ENCODE results near the gene BAX. TPM values are rescaled to one million over a fixed set of nuclear protein-coding genes. Genes with fewer than 3 reads are reported as not detected.
"Not testable (repeated sequence)": the region's sequence is repeated elsewhere in the genome, so short reads cannot be mapped to it uniquely, and the experiment has no call there.

BAX gene
- total RNA-seq, 1 donor from 2014 or later = 169 TPM

GRCh38 chr19:48907671-48908070 lies 47.0 kb upstream of the BAX start:
- Mint-ChIP-seq H3K36me3 (ENCODE audit: low read depth, unreplicated experiment) (peaks cover 16% of the 10 kb centered on the region), H3K4me3 (ENCODE audit: unreplicated experiment) (no peak overlapping the region), H3K27ac (ENCODE audit: unreplicated experiment) (no peak overlapping the region), H3K9me3 (ENCODE audit: unreplicated experiment) (peaks cover 2% of the 10 kb centered on the region), H3K4me1 (ENCODE audit: low read depth, unreplicated experiment) (no peaks in the 10 kb centered on the region), H3K27me3 (ENCODE audit: low read depth, unreplicated experiment) (no peaks in the 10 kb centered on the region)
- Histone ChIP-seq H4K20me1 (ENCODE audit: insufficient read depth, low read length) (peaks cover 18% of the 10 kb centered on the region), H3K4me1 (ENCODE audit: insufficient read depth, low read length) (no peaks in the 10 kb centered on the region), H3K79me2 (ENCODE audit: insufficient read depth, low read length) (peaks cover 3% of the 10 kb centered on the region), H3K9me3 (ENCODE audit: insufficient read depth, low read depth, low read length) (no peaks in the 10 kb centered on the region), H3K4me2 (ENCODE audit: low read length) (no peak overlapping the region), H3K27ac (ENCODE audit: low read depth, low read length) (no peak overlapping the region), H3K4me3 (ENCODE audit: insufficient read depth, low read depth, low read length) (no peak overlapping the region), H3K27me3 (ENCODE audit: insufficient read depth, low read length) (no peaks in the 10 kb centered on the region), H3K36me3 (ENCODE audit: insufficient read depth, low read length) (peaks cover 16% of the 10 kb centered on the region), H2AFZ (ENCODE audit: low read depth, low read length) (no peak overlapping the region), H3K9ac (ENCODE audit: low read length) (no peak overlapping the region)
- DNase-seq (ENCODE audit: low read depth) (no peak), FAIRE-seq (no peak)
- TF ChIP-seq, protein P1, sequence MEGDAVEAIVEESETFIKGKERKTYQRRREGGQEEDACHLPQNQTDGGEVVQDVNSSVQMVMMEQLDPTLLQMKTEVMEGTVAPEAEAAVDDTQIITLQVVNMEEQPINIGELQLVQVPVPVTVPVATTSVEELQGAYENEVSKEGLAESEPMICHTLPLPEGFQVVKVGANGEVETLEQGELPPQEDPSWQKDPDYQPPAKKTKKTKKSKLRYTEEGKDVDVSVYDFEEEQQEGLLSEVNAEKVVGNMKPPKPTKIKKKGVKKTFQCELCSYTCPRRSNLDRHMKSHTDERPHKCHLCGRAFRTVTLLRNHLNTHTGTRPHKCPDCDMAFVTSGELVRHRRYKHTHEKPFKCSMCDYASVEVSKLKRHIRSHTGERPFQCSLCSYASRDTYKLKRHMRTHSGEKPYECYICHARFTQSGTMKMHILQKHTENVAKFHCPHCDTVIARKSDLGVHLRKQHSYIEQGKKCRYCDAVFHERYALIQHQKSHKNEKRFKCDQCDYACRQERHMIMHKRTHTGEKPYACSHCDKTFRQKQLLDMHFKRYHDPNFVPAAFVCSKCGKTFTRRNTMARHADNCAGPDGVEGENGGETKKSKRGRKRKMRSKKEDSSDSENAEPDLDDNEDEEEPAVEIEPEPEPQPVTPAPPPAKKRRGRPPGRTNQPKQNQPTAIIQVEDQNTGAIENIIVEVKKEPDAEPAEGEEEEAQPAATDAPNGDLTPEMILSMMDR (IDR thresholded peaks at IDR 0.05; ENCODE audit: insufficient read depth, low read depth, low read length) = no peak
- TF ChIP-seq EZH2 (IDR thresholded peaks at IDR 0.05; ENCODE audit: insufficient read depth, low read length) = no peak

DNA sequence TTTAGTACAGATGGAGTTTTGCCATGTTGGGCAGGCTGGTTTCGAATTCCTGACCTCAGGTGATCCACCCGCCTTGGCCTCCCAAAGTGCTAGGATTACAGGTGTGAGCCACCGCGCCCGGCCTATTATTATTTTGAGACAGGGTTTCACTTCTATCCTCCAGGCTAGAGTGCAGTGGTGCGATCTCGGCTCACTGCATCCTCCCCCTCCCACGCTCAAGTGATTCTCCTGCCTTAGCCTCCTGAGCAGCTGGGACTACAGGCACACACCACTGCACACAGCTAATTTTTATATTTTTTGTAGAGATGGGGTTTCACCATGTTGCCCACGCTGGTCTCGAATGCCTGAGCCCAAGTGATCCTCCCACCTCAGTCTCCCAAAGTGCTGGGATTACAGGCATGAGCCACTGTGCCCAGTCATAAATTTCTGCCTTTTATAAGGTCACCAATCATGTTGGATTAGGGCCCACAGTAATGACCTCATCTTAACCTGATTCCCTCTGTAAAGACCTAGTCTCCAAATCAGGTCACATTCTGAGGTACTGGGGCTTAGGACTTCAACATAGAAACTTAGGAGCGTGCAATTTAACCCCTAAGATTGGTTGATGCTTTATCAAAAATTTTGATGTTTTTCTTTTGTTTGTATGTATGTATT lies 45.1 kb upstream of the BAX start:
- not testable (repeated sequence) for H3K79me2 ChIP-seq (ENCODE audit: insufficient read depth, low read length); H3K4me1 Mint-ChIP-seq (ENCODE audit: low read depth, unreplicated experiment); H3K4me1 ChIP-seq (ENCODE audit: insufficient read depth, low read length); H3K9me3 Mint-ChIP-seq (ENCODE audit: unreplicated experiment); H3K4me2 ChIP-seq (ENCODE audit: low read length); H2AFZ ChIP-seq (ENCODE audit: low read depth, low read length); FAIRE-seq; H3K27me3 ChIP-seq (ENCODE audit: insufficient read depth, low read length); DNase-seq (ENCODE audit: low read depth); H3K4me3 ChIP-seq (ENCODE audit: insufficient read depth, low read depth, low read length); H3K27ac Mint-ChIP-seq (ENCODE audit: unreplicated experiment); H3K9me3 ChIP-seq (ENCODE audit: insufficient read depth, low read depth, low read length); H3K27me3 Mint-ChIP-seq (ENCODE audit: low read depth, unreplicated experiment); H3K27ac ChIP-seq (ENCODE audit: low read depth, low read length); H3K9ac ChIP-seq (ENCODE audit: low read length); H3K4me3 Mint-ChIP-seq (ENCODE audit: unreplicated experiment)
- H3K36me3 ChIP-seq (ENCODE audit: insufficient read depth, low read length) = peaks cover 27% of the 10 kb centered on the region
- peaks cover 28% of the 10 kb centered on the region for H3K36me3 Mint-ChIP-seq (ENCODE audit: low read depth, unreplicated experiment)
- peaks cover 13% of the 10 kb centered on the region for H4K20me1 ChIP-seq (ENCODE audit: insufficient read depth, low read length)

DNA sequence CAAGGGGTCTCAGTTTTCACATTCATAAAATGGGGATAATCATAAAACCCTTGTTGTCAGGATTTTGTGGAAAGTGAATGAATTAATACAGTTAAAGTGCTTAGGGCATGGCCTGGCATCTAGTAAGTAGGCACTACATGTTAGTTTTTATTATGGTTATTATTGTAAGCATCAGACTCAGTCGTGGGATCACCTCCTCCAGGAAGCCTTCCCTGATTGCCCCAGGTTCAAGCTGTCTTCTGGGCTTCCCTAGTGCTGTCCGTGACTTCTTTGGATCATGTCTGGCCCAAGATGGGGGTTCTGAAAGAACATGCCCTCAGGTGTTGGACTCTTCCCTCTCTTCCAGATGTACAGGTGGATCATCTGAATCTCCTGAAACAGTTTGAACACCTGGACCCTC lies 43.9 kb upstream of the BAX start:
- Histone ChIP-seq H3K36me3 (ENCODE audit: insufficient read depth, low read length) (peaks cover 25% of the 10 kb centered on the region), H3K9me3 (ENCODE audit: insufficient read depth, low read depth, low read length) (no peaks in the 10 kb centered on the region), H2AFZ (ENCODE audit: low read depth, low read length) (no peak overlapping the region), H3K4me2 (ENCODE audit: low read length) (no peak overlapping the region), H3K4me3 (ENCODE audit: insufficient read depth, low read depth, low read length) (no peak overlapping the region), H3K27ac (ENCODE audit: low read depth, low read length) (no peak overlapping the region), H3K4me1 (ENCODE audit: insufficient read depth, low read length) (no peaks in the 10 kb centered on the region), H4K20me1 (ENCODE audit: insufficient read depth, low read length) (peaks cover 5% of the 10 kb centered on the region), H3K9ac (ENCODE audit: low read length) (no peak overlapping the region), H3K79me2 (ENCODE audit: insufficient read depth, low read length) (no peaks in the 10 kb centered on the region), H3K27me3 (ENCODE audit: insufficient read depth, low read length) (no peaks in the 10 kb centered on the region)
- H3K27me3 Mint-ChIP-seq (ENCODE audit: low read depth, unreplicated experiment) = no peaks in the 10 kb centered on the region
- peaks cover 2% of the 10 kb centered on the region for H3K9me3 Mint-ChIP-seq (ENCODE audit: unreplicated experiment)
- no peak for FAIRE-seq
- no peak for DNase-seq (ENCODE audit: low read depth)
- H3K4me3 Mint-ChIP-seq (ENCODE audit: unreplicated experiment) = no peak overlapping the region
- no peak for TF ChIP-seq EZH2 (IDR thresholded peaks at IDR 0.05; ENCODE audit: insufficient read depth, low read length)
- TF ChIP-seq, protein P1 (IDR thresholded peaks at IDR 0.05; ENCODE audit: insufficient read depth, low read depth, low read length) = no peak
- H3K36me3 Mint-ChIP-seq (ENCODE audit: low read depth, unreplicated experiment) = peaks cover 23% of the 10 kb centered on the region
- H3K27ac Mint-ChIP-seq (ENCODE audit: unreplicated experiment) = no peak overlapping the region
- no peaks in the 10 kb centered on the region for H3K4me1 Mint-ChIP-seq (ENCODE audit: low read depth, unreplicated experiment)

All from astrocyte (in vitro differentiated cells and primary cell).